ENCODE data around the gene PDE4D. TPM values are rescaled to one million over a fixed set of nuclear protein-coding genes. Genes with fewer than 3 reads are reported as not detected.

PDE4D gene
- total and polyA plus RNA-seq, 2 donors (not counting 3 experiments of a cell fraction or from before 2014, with no cell fraction given) = 34.5 to 51.2 TPM

DNA sequence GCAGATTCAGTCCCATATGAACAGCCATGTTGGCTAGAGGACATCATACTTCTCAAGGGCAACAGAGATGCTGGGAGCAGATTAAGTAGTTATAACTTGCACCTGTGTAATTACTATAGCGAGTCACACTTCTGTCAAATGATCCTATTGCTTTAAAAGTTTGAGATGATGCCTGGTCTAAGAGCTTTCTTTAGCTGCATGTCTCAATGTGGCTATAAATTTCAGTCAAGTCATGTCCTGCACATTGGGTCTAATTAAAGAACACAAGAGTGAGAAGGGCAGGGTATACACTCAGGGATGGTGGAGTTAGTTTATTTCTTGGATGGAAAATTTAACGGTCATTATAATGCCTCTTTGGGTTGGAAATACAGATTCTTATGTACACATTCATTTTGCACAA is 753.4 kb downstream of the PDE4D start:
- FAIRE-seq = no peak
- no TSS peak for BruUV-seq (replicated peaks)
- no peaks in the 10 kb centered on the region for H3K9me1 ChIP-seq (replicated peaks; ENCODE audit: control insufficient read depth, extremely low read depth, insufficient read depth, low read length)
- H3K4me2 ChIP-seq (ENCODE audit: insufficient read depth, low read length) = no peak overlapping the region
- H3K9me3 ChIP-seq (replicated peaks; ENCODE audit: control insufficient read depth, insufficient read depth, low read length) = no peaks in the 10 kb centered on the region
- H3K4me3 ChIP-seq (replicated peaks in 1 of 3; ENCODE audit: insufficient read depth in 1 of 3, low read depth in 1 of 3, low read length in 3 of 3) = no peak overlapping the region
- CTCF ChIA-PET = no interaction called here
- intact Hi-C loops (cut with micrococcal nuclease) (no loop called here), dilution Hi-C loops (cut with MboI; ENCODE audit: extremely low pct_ligation_motif_present, low sequenced_read_pairs) (no loop called here)
- no peak overlapping the region for H3K27ac ChIP-seq (ENCODE audit: insufficient read depth, low read depth, low read length)
- no peaks in the 10 kb centered on the region for H3K79me2 ChIP-seq (ENCODE audit: control insufficient read depth, insufficient read depth, low read length)
- H4K20me1 ChIP-seq (replicated peaks; ENCODE audit: control insufficient read depth, extremely low read depth, insufficient read depth, low read length) = no peaks in the 10 kb centered on the region
- H3K36me3 ChIP-seq (ENCODE audit: control insufficient read depth in 2 of 2, extremely low read depth in 1 of 2, insufficient read depth in 2 of 2, low read length in 2 of 2) = no peaks in the 10 kb centered on the region
- POLR2A ChIA-PET = no interaction called here
- no peak for TF ChIP-seq JUN (IDR thresholded peaks at IDR 0.05; ENCODE audit: borderline replicate concordance, insufficient read depth, insufficient read length, low read depth)
- TF ChIP-seq, protein P1, sequence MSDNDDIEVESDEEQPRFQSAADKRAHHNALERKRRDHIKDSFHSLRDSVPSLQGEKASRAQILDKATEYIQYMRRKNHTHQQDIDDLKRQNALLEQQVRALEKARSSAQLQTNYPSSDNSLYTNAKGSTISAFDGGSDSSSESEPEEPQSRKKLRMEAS (IDR thresholded peaks at IDR 0.05; ENCODE audit: insufficient read depth, insufficient read length) = no peak
- TF ChIP-seq, protein P2, sequence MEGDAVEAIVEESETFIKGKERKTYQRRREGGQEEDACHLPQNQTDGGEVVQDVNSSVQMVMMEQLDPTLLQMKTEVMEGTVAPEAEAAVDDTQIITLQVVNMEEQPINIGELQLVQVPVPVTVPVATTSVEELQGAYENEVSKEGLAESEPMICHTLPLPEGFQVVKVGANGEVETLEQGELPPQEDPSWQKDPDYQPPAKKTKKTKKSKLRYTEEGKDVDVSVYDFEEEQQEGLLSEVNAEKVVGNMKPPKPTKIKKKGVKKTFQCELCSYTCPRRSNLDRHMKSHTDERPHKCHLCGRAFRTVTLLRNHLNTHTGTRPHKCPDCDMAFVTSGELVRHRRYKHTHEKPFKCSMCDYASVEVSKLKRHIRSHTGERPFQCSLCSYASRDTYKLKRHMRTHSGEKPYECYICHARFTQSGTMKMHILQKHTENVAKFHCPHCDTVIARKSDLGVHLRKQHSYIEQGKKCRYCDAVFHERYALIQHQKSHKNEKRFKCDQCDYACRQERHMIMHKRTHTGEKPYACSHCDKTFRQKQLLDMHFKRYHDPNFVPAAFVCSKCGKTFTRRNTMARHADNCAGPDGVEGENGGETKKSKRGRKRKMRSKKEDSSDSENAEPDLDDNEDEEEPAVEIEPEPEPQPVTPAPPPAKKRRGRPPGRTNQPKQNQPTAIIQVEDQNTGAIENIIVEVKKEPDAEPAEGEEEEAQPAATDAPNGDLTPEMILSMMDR (IDR thresholded peaks at IDR 0.05; ENCODE audit: extremely low read depth in 1 of 2, insufficient read depth in 1 of 2, low read depth in 1 of 2, low read length in 2 of 2) = no peak
- TF ChIP-seq POLR2AphosphoS5 (IDR thresholded peaks at IDR 0.05; ENCODE audit: insufficient read depth, low read depth, low read length) = no peak
- no peak for TF ChIP-seq POLR2A (IDR thresholded peaks at IDR 0.05; ENCODE audit: low read depth, low read length)
- TF ChIP-seq MYC (IDR thresholded peaks at IDR 0.05; ENCODE audit: low read depth, low read length) = no peak
- TF ChIP-seq EZH2 (IDR thresholded peaks at IDR 0.05; ENCODE audit: borderline replicate concordance, low read depth, low read length, severe bottlenecking) = no peak
- no peak for TF ChIP-seq GATA2 (IDR thresholded peaks at IDR 0.05; ENCODE audit: insufficient read depth, insufficient read length, low read depth, low read length)
- no peak for TF ChIP-seq FOS (IDR thresholded peaks at IDR 0.05; ENCODE audit: borderline replicate concordance, insufficient read depth, low read length)
- DNase-seq (ENCODE audit: low read depth, low spot score) = no peak
- H2AFZ ChIP-seq (ENCODE audit: low read depth, low read length) = no peak overlapping the region
- no peak overlapping the region for H3K9ac ChIP-seq (replicated peaks; ENCODE audit: extremely low read depth, insufficient read depth, low read length)
- H3K27me3 ChIP-seq (ENCODE audit: control insufficient read depth in 2 of 2, insufficient read depth in 2 of 2, low read length in 2 of 2) = no peaks in the 10 kb centered on the region
- H3K4me1 ChIP-seq (ENCODE audit: control insufficient read depth, extremely low read depth, insufficient read depth, low read length) = no peaks in the 10 kb centered on the region

Data from endothelial cell of umbilical vein (primary cell).